ENCODE measurements around the gene TMEM221. TPM values are rescaled to one million over a fixed set of nuclear protein-coding genes. Genes with fewer than 3 reads are reported as not detected.

TMEM221 gene
- total RNA-seq (0.53 TPM), polyA plus RNA-seq (0.82 TPM)

GRCh38 chr19:17448131-17448967 is at the start of gene TMEM221:
TSS of gene TMEM221 (minus strand) at chr19:17448668. CDS start at chr19:17448462, 206 bp downstream.
- Histone ChIP-seq H3K27ac (ENCODE audit: low read depth) (no peak within 1 kb of the TSS), H3K4me3 (ENCODE audit: low read depth, low read length) (peak within 1 kb of the TSS; percentile 55)

GRCh38 chr19:17497149-17497798 is 48.8 kb upstream of the TMEM221 start:
- H3K36me3 ChIP-seq (ENCODE audit: insufficient read depth) = no peaks in the 10 kb centered on the region
- H3K27ac ChIP-seq (ENCODE audit: low read depth) = no peak overlapping the region
- WGBS = 68% methylated on average over 41 of the region's 41 CpGs
- H3K4me3 ChIP-seq (ENCODE audit: low read depth, low read length) = no peak overlapping the region
- DNase-seq (ENCODE audit: extremely low spot score) = no peak
- H3K4me1 ChIP-seq (ENCODE audit: insufficient read depth) = no peaks in the 10 kb centered on the region

More at GRCh38 chr19:17448131-17448967, at the start of gene TMEM221:
- WGBS = 1% methylated on average over 81 of the region's 81 CpGs
- DNase-seq (ENCODE audit: extremely low spot score) = no peak
- no peaks in the 10 kb centered on the region for H3K4me1 ChIP-seq (ENCODE audit: insufficient read depth)
- no peaks in the 10 kb centered on the region for H3K36me3 ChIP-seq (ENCODE audit: insufficient read depth)

- Histone ChIP-seq H3K36me3 (ENCODE audit: insufficient read depth) (no peaks in the 10 kb centered on the region), H3K27ac (ENCODE audit: low read depth) (no peak overlapping the region), H3K4me3 (ENCODE audit: low read depth, low read length) (no peak overlapping the region), H3K4me1 (ENCODE audit: insufficient read depth) (no peaks in the 10 kb centered on the region)
- DNase-seq (ENCODE audit: extremely low spot score) = no peak
- 47% methylated on average over 14 of the region's 14 CpGs for WGBS
Measured at GRCh38 chr19:17496337-17496997, 48.0 kb upstream of the TMEM221 start.

GRCh38 chr19:17495639-17496296 is 47.3 kb upstream of the TMEM221 start:
- DNase-seq (ENCODE audit: extremely low spot score) = no peak
- Histone ChIP-seq H3K4me1 (ENCODE audit: insufficient read depth) (no peaks in the 10 kb centered on the region), H3K36me3 (ENCODE audit: insufficient read depth) (no peaks in the 10 kb centered on the region), H3K27ac (ENCODE audit: low read depth) (no peak overlapping the region), H3K4me3 (ENCODE audit: low read depth, low read length) (no peak overlapping the region)
- WGBS = 67% methylated on average over 9 of the region's 9 CpGs

GRCh38 chr19:17491287-17491686 is 42.8 kb upstream of the TMEM221 start:
- H3K4me3 ChIP-seq (ENCODE audit: low read depth, low read length) = no peak overlapping the region
- no peaks in the 10 kb centered on the region for H3K4me1 ChIP-seq (ENCODE audit: insufficient read depth)
- 86% methylated on average over 5 of the region's 5 CpGs for WGBS
- H3K36me3 ChIP-seq (ENCODE audit: insufficient read depth) = no peaks in the 10 kb centered on the region
- no peak overlapping the region for H3K27ac ChIP-seq (ENCODE audit: low read depth)
- no peak for DNase-seq (ENCODE audit: extremely low spot score)

- 65% methylated on average over 4 of the region's 4 CpGs for WGBS
- Histone ChIP-seq H3K36me3 (ENCODE audit: insufficient read depth) (no peaks in the 10 kb centered on the region), H3K4me3 (ENCODE audit: low read depth, low read length) (no peak overlapping the region), H3K27ac (ENCODE audit: low read depth) (no peak overlapping the region), H3K4me1 (ENCODE audit: insufficient read depth) (no peaks in the 10 kb centered on the region)
- DNase-seq (ENCODE audit: extremely low spot score) = no peak
Measured at GRCh38 chr19:17490411-17490810, 41.9 kb upstream of the TMEM221 start.

- DNase-seq (ENCODE audit: extremely low spot score) = no peak
- Histone ChIP-seq H3K27ac (ENCODE audit: low read depth) (no peak overlapping the region), H3K4me3 (ENCODE audit: low read depth, low read length) (no peak overlapping the region), H3K4me1 (ENCODE audit: insufficient read depth) (peaks cover 2% of the 10 kb centered on the region), H3K36me3 (ENCODE audit: insufficient read depth) (no peaks in the 10 kb centered on the region)
- WGBS = 79% methylated on average over 9 of the region's 9 CpGs
Measured at GRCh38 chr19:17489392-17490030, 41.0 kb upstream of the TMEM221 start.

GRCh38 chr19:17488593-17489391 is 40.3 kb upstream of the TMEM221 start:
- Histone ChIP-seq H3K27ac (ENCODE audit: low read depth) (no peak overlapping the region), H3K4me3 (ENCODE audit: low read depth, low read length) (no peak overlapping the region), H3K36me3 (ENCODE audit: insufficient read depth) (no peaks in the 10 kb centered on the region), H3K4me1 (ENCODE audit: insufficient read depth) (peaks cover 2% of the 10 kb centered on the region)
- 41% methylated on average over 31 of the region's 31 CpGs for WGBS
- DNase-seq (ENCODE audit: extremely low spot score) = no peak

GRCh38 chr19:17487284-17488121 is 39.0 kb upstream of the TMEM221 start:
- H3K36me3 ChIP-seq (ENCODE audit: insufficient read depth) = no peaks in the 10 kb centered on the region
- peaks cover 2% of the 10 kb centered on the region for H3K4me1 ChIP-seq (ENCODE audit: insufficient read depth)
- 74% methylated on average over 18 of the region's 18 CpGs for WGBS
- no peak overlapping the region for H3K27ac ChIP-seq (ENCODE audit: low read depth)
- DNase-seq (ENCODE audit: extremely low spot score) = no peak
- H3K4me3 ChIP-seq (ENCODE audit: low read depth, low read length) = no peak overlapping the region

- whole genome bisulfite sequencing = 95% methylated on average over 58 of the region's 58 CpGs
- DNase-seq (ENCODE audit: extremely low spot score) = no peak
- H3K4me3 ChIP-seq (ENCODE audit: low read depth, low read length) = no peak overlapping the region
Measured at GRCh38 chr19:17486545-17487240, 38.2 kb upstream of the TMEM221 start.

GRCh38 chr19:17484520-17485185 is 36.2 kb upstream of the TMEM221 start:
- no peak overlapping the region for H3K4me3 ChIP-seq (ENCODE audit: low read depth, low read length)
- H3K27ac ChIP-seq (ENCODE audit: low read depth) = no peak overlapping the region
- peaks cover 2% of the 10 kb centered on the region for H3K4me1 ChIP-seq (ENCODE audit: insufficient read depth)
- no peaks in the 10 kb centered on the region for H3K36me3 ChIP-seq (ENCODE audit: insufficient read depth)
- DNase-seq (ENCODE audit: extremely low spot score) = no peak
- WGBS = 90% methylated on average over 6 of the region's 6 CpGs

More at GRCh38 chr19:17486545-17487240, 38.2 kb upstream of the TMEM221 start:
- Histone ChIP-seq H3K36me3 (ENCODE audit: insufficient read depth) (no peaks in the 10 kb centered on the region), H3K4me1 (ENCODE audit: insufficient read depth) (peaks cover 2% of the 10 kb centered on the region), H3K27ac (ENCODE audit: low read depth) (no peak overlapping the region)

Measured in urinary bladder (tissue), 4 donors.